Stimulated activated CD8-positive, alpha-beta memory T cell treated with anti-CD3 and anti-CD28 coated beads, Interleukin-4, amount 100 ng/mL, for 1 hour (primary cell): Measurements from ENCODE around the gene WDR17.
A peak's percentile ranks its signal among the peaks of the same experiment; 100 is the strongest.

Source experiments
- DNase-seq, 2 donors: peaks; one replicate each; pipeline ENCODE4 v3.0.0-alpha.2; 2020; ENCODE audit warnings: low read depth in 2 of 2, low spot score in 1 of 2

WDR17 gene

DNA sequence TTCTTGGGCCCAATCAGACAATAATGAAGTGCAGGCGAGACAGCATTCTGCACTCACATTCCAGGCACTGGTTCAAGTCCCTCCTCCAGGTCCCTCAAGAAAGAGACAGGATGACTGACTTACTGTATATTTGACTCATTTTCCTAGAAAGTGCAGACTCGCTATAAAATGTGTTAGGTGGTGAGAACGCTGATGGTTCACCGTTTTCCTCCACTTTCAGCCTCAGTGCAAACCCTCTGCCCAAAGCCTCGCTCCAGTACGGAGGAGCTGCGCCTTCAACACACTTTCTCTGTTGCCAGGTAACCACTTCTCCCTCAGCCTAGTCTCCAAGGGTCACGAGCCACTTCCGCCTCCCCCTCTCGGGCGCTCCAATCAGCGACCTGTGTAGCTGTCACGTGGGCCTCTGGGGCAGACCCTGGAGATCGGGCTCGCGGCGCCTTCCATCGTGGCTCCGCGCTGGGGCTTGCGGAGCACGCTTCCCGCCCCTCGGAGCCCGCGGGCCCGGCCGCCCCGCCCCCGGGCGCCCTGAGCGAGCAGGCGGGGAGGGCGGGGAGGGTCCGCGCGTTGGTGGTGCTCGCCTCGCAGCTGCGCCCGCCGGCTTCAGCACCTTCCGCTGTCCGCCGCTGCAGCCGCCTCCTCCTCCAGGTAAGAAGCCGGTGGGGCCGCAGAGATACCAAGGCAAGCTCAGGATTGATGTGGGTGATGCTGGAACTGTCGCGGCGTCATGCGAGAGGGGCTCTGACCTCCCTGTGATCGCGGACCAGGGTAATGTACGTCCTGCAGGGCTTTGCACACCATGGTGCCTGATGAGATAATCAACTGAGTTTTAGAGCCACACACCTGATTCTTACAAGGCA is at the start of gene WDR17:
WDR17 (plus strand) TSS at position 407 of the 857 bp plus-strand sequence. CDS start 45,740 bp downstream, outside the sequence.
- DNase-seq, result peak; percentile 7 to 36

DNA sequence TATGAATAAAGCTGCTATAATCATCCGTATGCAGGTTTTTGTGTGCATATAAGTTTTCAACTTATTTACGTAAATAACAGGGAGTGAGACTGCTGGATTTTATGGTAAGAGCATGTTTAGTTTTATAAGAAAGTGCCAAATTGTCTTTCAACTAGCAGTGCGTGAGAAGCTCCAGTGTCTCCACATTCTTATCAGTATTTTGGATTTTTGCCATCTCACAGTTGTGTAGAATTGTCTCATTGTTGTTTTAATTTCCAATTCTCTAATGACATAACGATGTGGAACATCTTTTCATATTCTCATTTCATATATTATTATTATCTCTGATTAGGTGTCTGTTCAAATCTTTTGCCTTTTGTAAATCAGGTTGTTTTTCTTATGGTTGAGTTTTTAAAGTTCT is 49.0 kb upstream of the WDR17 start:
- DNase-seq, result no peak

DNA sequence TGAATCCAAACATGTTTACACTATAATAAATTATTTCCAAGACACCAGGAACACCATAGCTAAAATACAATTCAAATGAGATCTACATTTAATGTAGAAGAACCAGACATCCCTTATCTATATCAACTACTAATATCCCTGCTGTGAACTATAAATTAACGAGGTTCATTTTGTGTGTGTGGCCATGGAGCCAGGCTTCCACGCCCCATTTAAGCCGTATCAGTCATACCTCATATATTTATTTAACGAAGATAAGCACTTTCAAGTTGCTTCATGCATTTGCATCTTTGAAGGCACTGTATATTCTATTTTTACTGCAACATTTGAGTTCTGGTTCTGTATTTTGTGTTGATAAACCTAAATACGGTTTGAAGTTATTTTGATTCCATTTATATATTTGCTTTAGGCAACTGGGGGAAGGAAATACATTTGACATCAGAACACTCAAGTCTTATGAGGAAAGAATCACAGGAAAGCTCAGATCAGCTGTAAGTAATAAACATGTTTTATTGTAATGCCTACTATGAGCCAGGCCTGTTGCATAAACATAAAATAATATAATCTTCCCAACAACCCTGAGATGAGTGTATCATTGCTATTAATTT is 45.1 kb upstream of the WDR17 start:
- DNase-seq, result no peak

DNA sequence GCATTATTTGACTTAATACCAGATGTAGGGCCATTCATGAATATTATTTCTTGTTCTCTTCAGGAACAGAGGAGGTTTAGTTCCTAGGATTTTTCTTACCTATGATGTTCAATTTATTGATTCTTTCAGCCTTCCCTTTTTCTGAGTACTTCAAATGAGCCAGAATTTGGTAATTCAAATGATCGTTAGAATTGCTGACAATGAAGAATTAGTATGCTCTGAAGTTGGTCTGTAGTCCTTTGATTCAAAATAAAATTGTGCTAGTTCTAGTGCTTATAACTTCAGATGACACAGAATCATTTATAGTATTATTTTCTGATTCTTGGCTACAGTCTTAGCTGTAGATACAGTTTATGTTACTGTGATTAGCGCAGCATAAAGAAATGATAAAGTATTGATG is 35.2 kb upstream of the WDR17 start:
- DNase-seq, result no peak

DNA sequence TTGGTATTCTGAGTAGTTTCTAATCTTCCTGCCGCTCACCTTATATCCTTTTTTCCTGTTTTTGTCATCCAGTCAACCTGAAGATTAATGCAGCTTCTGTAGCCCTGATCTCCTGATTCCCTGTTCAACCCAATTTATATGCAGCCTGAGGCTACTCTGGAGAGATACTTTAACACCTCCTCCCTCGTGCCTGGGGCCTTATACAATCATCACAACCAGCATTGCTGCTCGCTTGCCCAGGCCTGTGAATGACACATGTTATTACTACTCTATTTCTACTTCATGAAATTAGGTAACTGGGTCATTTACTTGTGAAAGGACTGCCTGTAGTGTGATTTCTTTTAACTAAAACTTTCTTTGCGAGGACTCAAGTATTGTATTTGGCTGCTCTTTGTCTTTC is 33.7 kb upstream of the WDR17 start:
- DNase-seq, result no peak

DNA sequence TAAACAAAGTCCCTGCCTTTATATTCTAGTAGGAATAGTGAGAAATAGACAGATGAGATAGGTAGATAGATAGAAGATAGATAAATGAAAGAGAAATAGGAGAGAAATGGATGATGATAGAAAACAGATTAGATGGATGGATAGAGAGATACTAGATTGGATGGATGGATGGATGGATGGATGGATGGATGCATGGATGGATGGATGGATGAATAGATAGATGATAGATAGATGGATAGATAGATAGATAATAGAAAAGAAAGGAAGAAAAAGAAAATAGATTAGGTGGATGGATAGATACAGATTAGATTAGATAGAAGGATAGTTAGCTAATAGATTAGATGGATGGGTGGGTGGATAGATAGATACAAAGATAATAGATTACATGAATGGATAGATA is 33.2 kb upstream of the WDR17 start:
- DNase-seq, result no peak

DNA sequence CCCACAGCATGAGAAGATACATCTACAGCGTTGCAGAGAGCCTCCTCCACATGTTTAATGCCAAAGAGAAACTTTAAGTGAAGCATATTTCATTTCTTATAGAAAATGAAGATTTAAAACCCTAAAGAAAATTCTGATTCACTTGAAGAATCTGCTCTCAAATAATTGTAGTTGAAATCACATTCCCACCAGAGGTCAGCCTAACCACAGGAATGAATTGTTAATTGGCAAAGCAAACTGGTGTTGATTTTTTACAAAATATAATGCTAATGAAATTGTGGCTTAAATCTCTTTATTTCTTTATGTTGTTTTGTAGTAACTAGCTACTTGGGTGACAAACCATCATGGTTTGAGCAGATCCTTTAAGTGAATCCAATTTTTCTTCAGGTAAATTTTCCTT is 31.1 kb upstream of the WDR17 start:
- no peak for DNase-seq

DNA sequence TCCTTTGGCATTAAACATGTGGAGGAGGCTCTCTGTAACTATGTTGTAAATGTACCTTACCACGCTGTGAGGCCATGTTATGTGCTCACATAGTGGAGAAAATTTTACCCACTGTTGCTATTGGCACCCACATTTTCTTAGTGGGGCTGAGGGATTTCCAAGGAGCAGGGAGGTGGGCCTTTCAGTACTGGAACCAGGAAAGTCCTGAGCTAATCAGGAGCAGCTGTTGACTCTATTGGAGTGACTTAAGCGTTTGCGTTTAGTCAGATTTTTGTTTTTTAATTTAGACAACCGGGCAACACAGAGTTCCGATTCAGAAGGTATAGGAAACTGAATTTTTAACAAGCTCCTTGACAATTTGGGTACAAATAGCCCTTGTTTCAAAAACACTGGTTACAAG is 30.7 kb upstream of the WDR17 start:
- no peak for DNase-seq

DNA sequence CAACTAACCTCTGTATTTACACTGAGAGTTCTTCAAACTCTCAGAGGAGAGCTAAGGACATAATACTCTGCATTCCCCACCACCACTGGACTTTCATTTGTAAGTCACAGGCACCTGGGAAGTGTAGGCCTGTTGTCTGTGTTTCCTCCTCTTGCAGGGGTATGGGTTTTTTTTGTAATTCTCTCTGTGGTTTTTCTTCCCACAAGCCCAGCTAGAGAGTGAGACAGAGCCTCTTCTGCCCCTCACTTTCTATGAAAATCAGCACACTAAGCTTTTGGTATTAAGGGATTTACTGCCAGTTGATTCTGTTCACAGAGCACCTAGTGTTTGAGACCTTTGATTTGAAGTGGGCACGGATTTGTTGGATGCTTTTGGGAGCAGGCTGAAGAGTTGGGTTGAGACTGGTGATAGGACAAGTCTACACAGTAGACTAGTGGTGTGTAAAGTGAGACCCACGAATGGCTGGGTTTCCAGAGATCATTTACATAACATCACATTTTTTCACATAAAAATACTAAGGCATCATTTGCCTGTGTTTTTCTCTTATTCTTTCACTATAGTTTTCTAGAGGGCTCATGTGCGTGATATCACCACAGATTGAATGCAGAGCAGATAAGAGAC is 28.9 kb upstream of the WDR17 start:
- no peak for DNase-seq

DNA sequence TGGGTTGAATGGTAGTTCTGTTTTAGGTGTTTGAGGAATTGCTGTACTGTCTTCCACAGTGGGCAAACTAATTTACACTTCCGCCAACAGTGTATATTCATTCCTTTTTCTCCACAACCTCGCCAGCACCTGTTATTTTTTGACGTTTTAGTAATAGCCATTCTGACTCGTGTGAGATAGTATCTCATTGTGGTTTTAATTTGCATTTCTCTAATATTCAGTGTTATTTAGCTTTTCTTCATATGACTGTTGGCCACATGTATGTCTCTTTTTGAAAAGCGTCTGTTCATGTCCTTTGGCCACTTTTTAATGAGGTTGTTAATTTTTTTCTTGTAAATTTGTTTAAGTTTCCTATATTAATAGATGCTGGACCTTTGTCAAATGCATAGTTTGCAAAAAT is 26.9 kb upstream of the WDR17 start:
- no peak for DNase-seq

DNA sequence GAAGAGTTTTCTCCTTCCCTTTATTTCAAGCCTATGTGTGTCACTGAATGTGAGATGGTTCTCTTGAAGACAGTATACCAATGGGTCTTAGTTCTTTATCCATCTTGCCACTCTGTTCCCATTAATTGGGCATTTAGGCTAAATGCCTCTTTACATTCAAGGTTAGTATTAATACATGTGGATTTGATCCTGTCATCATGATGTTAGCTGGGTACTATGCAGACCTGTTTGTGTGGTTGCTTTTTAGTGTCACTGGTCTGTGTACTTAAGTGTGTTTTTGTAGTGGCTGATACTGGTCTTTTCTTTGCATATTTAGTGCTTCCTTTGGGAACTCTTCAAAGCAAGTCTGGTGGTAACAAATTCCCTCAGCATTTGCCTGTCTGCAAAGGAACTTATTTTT is 23.4 kb upstream of the WDR17 start:
- DNase-seq, result no peak

DNA sequence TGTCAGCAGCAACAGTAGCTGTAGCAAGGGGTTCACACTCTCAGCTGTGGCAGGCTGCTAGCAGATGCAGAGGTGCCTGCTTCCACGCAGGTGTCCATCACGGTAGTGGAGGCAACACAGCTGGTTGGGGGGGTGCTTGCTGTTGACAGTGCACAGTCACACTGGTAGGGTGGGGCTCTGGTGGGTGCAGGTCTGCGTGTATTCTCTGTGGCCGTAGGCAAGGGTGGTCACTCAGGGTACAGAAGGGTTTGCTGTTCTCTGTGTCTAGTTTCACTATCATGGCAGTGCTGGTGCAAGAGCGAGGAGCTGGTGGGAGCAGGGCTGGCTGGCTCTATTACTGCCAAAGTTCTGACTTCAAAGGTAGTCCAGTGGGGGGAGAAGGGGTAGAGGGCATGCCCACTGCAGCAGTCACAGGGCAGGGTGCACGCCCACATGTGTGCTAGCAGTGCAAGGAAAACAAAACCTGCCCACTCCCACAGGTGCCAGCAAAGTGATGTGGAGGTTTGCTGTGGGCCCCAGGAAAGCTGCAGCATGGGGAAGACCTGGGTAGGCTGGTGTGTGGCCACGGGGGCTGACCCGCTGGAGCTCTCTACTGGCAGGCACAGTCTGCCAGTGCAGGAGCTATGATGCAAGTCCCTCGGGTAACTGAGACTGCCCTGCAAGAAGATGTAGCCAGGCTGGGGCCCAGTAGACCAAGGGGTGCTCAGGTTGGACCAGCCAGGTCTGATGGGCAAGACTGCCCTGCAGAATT is 21.6 kb upstream of the WDR17 start:
- no peak for DNase-seq

DNA sequence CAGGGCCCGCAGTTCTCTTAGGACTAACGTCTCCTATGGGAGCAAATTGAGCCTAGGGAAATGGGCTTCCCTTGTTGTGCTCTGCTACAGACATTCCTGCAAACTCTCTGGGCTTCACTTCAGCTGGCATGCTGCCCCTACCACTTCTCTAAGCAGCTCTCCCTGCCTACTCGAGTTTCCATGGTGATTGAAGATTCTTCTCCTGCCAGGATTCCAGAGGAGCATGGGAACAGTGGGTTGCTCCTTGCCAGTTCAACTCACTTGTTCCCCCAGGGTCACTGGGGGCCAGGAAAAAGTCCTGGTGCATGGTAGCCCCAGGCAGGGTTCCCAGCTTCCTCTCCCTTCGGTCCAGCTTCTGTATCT is 21.1 kb upstream of the WDR17 start:
- DNase-seq, result no peak

DNA sequence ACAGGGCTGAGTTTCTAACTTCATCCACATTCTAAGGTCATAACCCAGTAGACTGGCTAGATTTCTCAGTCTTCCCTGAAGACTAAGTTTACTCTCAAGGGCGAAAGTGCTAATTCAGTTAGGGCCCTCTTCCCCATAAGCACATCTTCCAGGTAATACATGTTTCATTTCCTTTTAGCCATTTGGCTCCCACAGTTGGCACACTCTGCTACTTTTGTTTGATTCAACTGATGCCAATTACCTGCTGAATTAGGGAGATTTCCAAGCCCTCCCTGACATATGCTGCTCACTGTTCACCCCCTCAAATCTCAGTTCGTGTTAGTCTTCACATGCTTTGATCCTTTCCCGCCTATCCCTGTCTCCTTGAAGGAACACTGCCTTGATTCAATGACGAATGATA is 17.0 kb upstream of the WDR17 start:
- DNase-seq, result no peak

DNA sequence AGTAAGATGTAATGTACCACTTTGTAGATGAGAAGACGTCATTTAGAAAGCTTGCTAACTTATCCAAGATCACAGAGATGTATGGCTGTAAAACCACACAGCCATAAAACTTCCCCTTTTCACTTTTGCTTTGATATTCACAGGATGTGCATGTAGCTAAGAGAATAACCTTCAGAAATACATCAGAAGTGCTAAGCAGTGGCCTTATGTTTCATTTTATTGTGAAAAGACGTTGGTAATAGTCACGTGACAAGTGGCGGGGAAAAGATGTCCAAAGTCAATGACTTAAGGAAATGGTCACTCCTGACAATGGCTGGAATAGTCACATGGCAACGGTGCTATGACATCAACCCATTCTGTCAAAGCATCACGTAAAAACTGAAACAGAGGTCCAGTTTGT is 12.9 kb upstream of the WDR17 start:
- no peak for DNase-seq

DNA sequence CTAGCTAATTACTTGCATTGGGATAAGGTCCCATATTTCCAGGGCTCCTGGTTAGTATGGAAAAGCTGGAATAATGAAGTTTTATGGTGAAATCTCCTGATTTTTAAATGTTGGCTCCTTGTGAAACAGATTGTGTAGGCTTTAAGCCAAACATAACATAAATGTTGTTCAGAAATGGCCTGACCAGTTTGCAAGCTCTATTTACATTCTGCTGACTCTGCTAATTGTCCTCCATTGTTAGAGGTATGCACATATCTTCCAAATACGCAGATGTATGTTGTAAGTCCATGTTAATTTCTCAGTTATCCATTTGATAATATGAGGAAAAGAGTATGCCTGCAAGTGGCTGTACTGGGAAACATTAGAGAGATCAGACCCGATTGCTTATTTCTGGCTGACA is 11.9 kb upstream of the WDR17 start:
- no peak for DNase-seq

DNA sequence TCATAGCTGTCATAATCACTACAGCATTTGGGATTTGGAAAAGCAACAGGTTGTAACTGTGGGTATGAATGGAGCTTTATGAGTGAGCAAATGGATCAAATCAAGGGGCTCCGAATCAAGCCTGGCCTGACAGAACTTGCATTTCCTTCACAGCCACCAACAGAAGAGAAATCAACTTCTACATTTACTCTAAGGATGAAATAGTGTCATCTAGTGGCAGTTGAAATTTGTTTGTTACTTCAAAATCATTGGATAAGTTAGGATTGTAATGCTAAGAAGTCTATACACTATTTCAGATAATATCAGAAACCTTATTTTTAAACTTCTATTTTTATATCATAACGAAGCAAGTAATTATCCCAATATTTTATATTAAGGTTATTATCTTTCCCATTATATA is 10.7 kb upstream of the WDR17 start:
- DNase-seq, result no peak

DNA sequence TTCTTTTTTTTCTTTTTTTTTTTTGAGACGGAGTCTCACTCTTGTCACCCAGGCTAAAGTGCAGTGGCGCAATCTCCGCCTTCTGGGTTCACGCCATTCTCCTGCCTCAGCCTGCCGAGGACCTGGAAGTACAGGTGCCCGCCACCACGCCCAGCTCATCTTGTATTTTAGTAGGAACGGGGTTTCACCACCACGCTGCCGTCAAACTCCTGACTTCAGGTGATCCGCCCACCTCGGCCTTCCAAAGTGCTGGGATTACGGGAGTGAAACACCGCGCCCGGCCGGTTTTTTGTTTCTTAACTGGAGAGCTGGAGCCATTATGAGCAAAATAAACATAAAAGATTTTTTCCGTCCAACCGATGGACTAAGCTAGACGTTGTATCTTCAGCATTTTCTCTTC is 1.9 kb upstream of the WDR17 start:
- DNase-seq, result no peak

DNA sequence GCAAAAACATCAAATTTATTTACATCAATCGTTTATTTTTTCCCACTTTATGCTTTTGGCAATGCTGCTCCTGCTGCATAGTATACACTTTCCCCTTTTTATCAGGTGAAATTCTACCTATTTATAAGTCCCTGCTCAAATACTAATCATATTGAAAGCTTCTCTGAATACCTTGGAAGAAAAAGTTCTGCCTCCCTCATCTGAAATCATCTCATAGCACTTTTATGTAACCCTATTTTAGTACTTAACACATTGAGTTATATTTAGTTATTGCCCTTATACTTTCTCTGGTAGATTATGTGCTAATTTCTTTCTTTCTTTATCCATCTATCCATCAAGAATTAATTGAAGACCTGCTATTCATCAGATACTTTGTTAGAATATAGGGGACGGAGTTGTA is 1.1 kb upstream of the WDR17 start:
- no peak for DNase-seq

DNA sequence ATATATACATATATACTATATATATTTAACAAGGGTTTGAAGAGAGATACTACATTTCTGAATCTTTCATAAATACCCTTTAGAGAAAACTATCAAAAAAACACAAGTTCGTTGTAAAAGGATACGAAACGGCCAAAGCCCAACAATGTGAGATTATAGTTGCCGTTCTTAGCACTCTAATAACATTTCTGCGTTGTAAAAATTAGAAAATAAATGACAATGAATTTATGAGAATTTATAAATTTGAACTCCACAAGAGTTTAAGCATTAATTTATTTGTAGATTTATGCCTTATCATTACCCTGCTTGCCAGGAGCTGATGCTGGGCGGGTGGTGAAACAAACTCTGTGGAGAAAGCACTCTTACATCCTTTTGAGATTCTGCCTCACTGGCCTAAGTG is 1.1 kb downstream of the WDR17 start:
- no peak for DNase-seq

DNA sequence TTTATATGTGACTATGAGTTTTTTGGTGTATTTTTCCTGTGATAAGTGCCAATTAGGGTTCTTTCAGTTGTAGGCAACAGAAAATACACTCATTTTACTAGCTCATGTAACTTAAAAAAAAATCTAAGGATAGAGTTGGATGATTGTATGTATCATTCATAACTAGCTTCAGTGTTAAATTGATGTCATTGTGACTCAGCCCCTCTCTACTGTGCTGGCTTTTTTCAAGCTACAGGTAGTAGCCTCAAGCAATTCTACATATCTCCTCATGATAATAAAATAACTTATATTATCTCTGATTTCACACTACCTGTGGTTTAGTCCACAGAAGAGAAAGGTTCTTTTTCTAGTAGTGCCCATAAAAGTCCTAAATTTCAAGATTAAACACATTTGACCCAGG is 11.9 kb downstream of the WDR17 start:
- DNase-seq, result no peak

DNA sequence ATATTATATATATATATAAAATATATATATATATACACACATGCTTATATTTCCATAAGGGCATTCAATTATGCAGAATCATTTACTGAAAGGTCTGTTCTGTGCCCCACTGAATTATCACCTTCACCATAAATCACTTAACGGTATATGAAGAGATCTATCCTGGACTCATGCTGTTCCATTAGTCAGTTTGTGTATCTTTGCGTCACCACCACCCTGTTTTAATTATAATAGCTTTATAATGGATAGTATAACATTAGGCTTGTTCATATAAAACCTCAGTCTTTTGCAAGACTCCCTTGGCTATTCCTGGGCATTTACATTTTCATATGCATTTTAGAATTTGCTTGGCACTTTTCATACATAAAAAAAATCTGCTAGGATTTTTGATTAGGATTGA is 19.1 kb downstream of the WDR17 start:
- no peak for DNase-seq
